Mucosa of descending colon (tissue), 3 donors: ENCODE measurements around the gene SET. TPM values are rescaled to one million over a fixed set of nuclear protein-coding genes. Genes with fewer than 3 reads are reported as not detected.

Experiments used
- ATAC-seq: fragments of 200-7000 bp; cut with Tn5 transposase; one replicate; pipeline ENCODE4 v1.9.1; 2020; ENCODE audit warnings: mild to moderate bottlenecking, moderate library complexity
- DNase-seq, 3 donors: peaks; one replicate each; pipeline ENCODE4 v3.0.0-alpha.2; 2020
- H3K36me3 ChIP-seq: fragments of 200-600 bp; one replicate; pipeline ENCODE4 v1.8.0; 2021; ENCODE audit warnings: low read depth, mild to moderate bottlenecking
- H3K4me1 ChIP-seq: fragments of 200-600 bp; one replicate; pipeline ENCODE4 v1.8.0; 2021; ENCODE audit warnings: low read depth, mild to moderate bottlenecking
- H3K4me3 ChIP-seq: fragments of 200-600 bp; one replicate; pipeline ENCODE4 v1.8.0; 2021; ENCODE audit warnings: mild to moderate bottlenecking
- H3K9me3 ChIP-seq: fragments of 200-600 bp; one replicate; pipeline ENCODE4 v1.8.0; 2021; ENCODE audit warnings: mild to moderate bottlenecking
- CTCF ChIP-seq: fragments of 200-600 bp; IDR thresholded peaks from one replicate; pipeline ENCODE4 v1.8.0; 2022; ENCODE audit warnings: antibody characterized with exemption, mild to moderate bottlenecking
- intact Hi-C, 2 donors: fragments of 100-400 bp; cut with DNase I in 1 of 2; cut with micrococcal nuclease in 1 of 2; formaldehyde crosslinking; loops; one replicate each; pipeline versions ENCODE4 v1.11.0 to v1.11.1; 2022; cut with DNase I, micrococcal nuclease
- total RNA-seq, 3 donors: library from RNA; stranded (reverse); fragmentation: NEBNext Ultra II Directional in 2 of 3; extraction: Animal tissue kit (Norgen Biotek cat#: 25700) in 2 of 3; gene quantifications; one replicate each; pipeline versions ENCODE4 v1.2.1 to v1.2.4, GENCODE V29; 2021 to 2023
- donor health status: DM: no; HTN: no; CAD: no; lungs with moderate emphysema.
- donor health status: DM: no; HTN: no; CAD: no.
- donor health status: DM: no; HTN: yes; CAD: no.

The SET gene
- total RNA-seq, 3 donors from 2014 or later: 174 to 272 (median 212) TPM

- intact Hi-C loops: no loop called here
- Histone ChIP-seq H3K4me3 (peak overlapping the region; percentile 38), H3K9me3 (no peaks in the 10 kb centered on the region), H3K4me1 (peaks cover 29% of the 10 kb centered on the region), H3K36me3 (no peaks in the 10 kb centered on the region)
- peak; percentile 5 for ATAC-seq
- no peak for TF ChIP-seq CTCF
- DNase-seq: no peak
Observed at GRCh38 chr9:128684065-128684324, 5.0 kb upstream of the SET start.

- H3K4me1 ChIP-seq: peaks cover 29% of the 10 kb centered on the region
- no peak for TF ChIP-seq CTCF
- intact Hi-C loops: no loop called here
Observed at GRCh38 chr9:128684325-128685199, 4.5 kb upstream of the SET start.

GRCh38 chr9:128685636-128686489, 3.2 kb upstream of the SET start:
- DNase-seq (peak; percentile 59 to 74 (median 66)), ATAC-seq (peak; percentile 21)
- no peak overlapping the region for H3K4me3 ChIP-seq
- no peak for TF ChIP-seq CTCF
- H3K4me1 ChIP-seq: peaks cover 34% of the 10 kb centered on the region
- H3K9me3 ChIP-seq: no peaks in the 10 kb centered on the region
- intact Hi-C loops: no loop called here
- no peaks in the 10 kb centered on the region for H3K36me3 ChIP-seq

More at GRCh38 chr9:128684325-128685199, 4.5 kb upstream of the SET start:
- peak overlapping the region; percentile 38 for H3K4me3 ChIP-seq
- H3K9me3 ChIP-seq: no peaks in the 10 kb centered on the region
- no peaks in the 10 kb centered on the region for H3K36me3 ChIP-seq
- DNase-seq (peak; percentile 91 to 94 (median 92)), ATAC-seq (peak; percentile 76)

GRCh38 chr9:128687453-128687852, 1.6 kb upstream of the SET start:
- ATAC-seq (no peak), DNase-seq (no peak)
- no peaks in the 10 kb centered on the region for H3K9me3 ChIP-seq
- H3K36me3 ChIP-seq: no peaks in the 10 kb centered on the region
- no peak for TF ChIP-seq CTCF
- intact Hi-C loops: no loop called here
- no peak overlapping the region for H3K4me3 ChIP-seq
- H3K4me1 ChIP-seq: peaks cover 39% of the 10 kb centered on the region

GRCh38 chr9:128689293-128689774, 312 bp downstream of the SET start:
- no peaks in the 10 kb centered on the region for H3K9me3 ChIP-seq
- no peak for TF ChIP-seq CTCF
- peaks cover 39% of the 10 kb centered on the region for H3K4me1 ChIP-seq
- H3K36me3 ChIP-seq: peaks cover 11% of the 10 kb centered on the region
- DNase-seq: peak in 2 of 3 donors; percentile 62 to 80
- H3K4me3 ChIP-seq: peak overlapping the region; percentile 87
- ATAC-seq: peak; percentile 22
- intact Hi-C loops: no loop called here
